ENCODE measurements around the gene ZNF324.
"Not testable (repeated sequence)": the region's sequence is repeated elsewhere in the genome, so short reads cannot be mapped to it uniquely, and the experiment has no call there.

The ZNF324 gene

GRCh38 chr19:58507602-58508223, 40.8 kb downstream of the ZNF324 start:
- not testable (repeated sequence) for DNase-seq

- no peak for DNase-seq
Observed at GRCh38 chr19:58509731-58510083, 42.8 kb downstream of the ZNF324 start.

DNA sequence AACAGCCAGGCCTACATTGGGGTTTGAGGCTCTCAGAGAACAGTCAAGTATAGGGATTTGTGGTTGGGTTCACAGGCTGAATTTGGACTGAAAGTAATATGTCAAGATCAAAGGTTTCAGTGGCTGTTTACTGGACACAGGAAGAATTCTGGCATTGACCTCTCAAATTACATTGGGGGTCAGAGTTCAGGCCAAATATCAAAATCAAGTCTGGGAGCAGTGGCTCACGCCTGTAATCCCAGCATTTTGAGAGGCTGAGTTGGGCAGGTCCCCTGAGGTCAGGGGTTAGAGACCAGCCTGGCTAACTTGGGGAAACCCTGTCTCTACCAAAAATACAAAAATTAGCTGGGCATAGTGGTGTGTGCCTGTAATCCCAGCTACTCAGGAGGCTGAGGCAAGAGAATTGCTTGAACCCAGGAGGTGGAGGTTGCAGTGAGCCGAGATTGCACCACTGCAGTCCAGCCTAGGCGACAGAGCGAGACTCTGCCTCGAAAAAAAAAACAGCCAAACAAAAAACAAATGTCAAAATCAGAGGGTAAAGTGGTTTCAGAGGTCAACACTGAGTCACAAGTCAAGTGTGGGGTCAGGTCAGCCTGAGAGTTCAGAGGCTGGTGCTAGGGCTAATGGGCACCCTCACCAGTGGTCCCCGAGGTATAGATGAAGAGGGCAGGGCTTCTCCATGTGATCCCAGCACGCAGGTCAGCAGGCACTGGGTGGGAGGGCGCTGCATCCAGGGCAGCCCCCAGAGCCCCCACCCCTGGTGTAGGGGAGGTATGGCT, 43.4 kb downstream of the ZNF324 start:
- no peak for DNase-seq

DNA sequence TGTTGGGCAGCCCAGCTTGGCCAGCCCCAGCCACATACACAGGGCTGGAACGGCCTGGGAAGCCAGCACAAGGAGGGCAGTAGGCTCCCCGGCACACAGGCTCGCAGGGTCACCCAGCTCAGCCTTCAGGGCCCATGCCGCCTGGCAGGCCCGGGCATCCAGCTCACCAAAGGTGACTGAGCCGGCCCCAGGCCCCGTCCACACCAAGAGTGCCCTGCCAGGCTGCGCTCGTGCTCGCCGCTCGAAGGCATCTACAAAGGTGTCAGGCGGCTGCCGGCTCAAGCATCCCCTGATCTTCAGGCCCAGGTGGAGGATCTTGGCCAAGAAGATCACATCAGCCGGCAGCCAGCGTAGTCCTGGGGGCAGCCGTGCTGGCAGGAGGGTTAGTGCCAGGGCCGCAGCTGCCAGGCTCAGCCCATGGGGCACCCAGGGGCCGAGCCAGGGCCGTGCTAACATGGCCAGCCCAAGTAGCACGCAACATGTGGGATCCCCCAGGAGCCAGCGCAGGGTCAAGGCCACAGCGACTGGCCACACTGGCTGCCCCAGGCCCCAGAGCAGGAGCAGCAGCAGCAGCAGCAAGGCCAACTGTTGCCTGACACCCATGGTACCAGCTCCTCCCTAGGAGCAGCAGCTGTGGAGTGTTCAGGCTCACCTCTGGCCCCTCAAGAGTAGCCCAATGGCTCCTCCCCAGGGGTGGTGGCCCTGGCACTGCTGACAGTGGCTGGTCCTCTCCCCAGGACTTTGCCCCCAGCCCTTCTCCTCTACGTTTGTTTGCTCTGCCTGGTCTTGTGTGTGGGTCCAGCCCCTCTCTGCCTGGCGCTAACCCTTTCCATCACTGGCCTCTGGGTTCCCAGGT, 44.7 kb downstream of the ZNF324 start, which contains the start of gene SLC27A5:
Gene SLC27A5 (minus strand): TSS at position 640 of the 856 bp plus-strand sequence. CDS start 37 bp downstream, at position 603.
- no peak for DNase-seq

GRCh38 chr19:58513213-58513693, 46.4 kb downstream of the ZNF324 start:
- DNase-seq = no peak

GRCh38 chr19:58513694-58514563, 47.0 kb downstream of the ZNF324 start:
- DNase-seq = peak; percentile 95

GRCh38 chr19:58514564-58515022, 47.7 kb downstream of the ZNF324 start:
- no peak for DNase-seq

- no peak for DNase-seq
Observed at GRCh38 chr19:58515259-58515658, 48.4 kb downstream of the ZNF324 start.

- no peak for DNase-seq
Observed at GRCh38 chr19:58516246-58516836, 49.5 kb downstream of the ZNF324 start.

DNA sequence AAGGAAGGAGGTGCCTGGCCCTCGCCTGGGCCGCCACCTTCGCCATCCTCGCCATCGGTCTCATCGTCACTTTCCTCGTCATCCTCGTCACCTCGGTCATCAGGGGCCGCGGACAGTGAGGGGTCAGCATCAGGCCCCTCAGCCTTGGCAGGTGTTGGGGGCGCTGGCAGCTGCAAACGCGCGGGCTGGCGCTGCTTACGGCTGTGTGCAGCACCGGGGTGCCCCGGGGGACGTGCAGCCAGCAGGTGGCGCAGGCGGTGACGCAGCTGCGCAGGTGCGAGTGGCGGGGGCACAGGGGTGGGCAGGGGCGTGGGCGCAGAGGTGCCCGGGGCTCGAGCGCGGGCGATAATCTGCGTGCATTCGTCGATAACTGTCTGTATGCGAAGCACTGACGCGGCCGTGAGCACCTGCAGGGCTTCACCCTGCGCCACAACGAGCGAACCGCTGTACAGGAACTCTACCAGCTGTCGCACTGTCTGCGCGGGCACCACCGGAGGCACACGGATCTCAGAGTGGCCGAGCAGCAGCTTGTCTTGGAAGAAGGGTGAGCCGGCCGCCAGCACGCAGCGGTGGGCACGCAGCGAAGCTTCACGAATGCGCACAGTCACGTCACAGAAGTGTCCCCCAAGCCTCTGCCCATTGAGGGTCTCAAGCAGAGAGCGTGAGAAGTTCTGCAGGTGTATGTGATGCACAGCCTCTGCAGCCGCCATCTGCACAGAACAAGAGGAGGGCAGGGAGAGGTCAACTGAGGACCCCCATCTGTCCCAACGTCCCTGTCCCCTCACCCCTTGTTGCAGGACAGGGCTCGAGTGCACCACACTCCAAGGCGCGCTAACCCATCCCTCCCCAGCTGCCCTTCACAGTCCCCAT, 50.3 kb downstream of the ZNF324 start:
- DNase-seq = no peak

DNA sequence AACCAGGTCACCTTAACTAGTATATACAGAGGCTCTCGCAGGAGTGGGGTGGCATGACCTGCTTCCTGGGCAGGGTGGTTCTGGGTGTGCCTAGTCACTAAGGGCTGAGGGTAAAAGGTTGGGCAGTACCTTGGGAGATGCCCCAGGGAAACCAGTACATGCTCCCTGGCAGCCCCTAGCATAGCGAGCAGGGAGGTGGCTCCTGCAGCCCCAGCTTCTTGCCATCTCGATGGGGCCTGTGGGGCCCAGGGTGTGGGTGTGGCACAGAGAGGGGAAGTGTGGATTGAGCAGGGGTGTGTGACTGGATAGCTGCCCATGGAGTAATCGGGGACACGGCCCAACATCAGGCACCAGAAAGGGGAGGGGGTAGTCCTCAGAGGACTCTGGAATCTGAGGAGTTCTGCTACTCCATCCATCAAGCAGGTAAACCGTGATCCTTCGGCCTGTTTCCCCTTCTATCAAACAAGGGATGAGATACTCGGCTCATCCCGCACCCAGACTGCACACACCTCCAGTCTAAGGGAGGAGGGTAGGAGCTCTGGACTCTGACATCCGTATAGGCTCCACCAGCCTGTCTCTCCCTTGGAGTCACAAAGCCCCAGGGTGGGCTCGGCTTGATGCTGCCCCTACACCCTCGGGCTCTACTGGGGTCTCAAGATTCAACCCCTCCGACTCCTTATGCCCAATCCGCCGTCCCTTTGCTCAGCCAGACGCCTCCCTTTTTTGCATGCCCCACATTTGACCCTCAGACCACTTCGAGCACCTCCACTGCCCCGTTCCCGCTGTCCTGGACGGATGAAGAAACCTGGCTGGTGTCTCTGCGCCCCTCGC, 51.6 kb downstream of the ZNF324 start:
- DNase-seq = peak; percentile 61

DNA sequence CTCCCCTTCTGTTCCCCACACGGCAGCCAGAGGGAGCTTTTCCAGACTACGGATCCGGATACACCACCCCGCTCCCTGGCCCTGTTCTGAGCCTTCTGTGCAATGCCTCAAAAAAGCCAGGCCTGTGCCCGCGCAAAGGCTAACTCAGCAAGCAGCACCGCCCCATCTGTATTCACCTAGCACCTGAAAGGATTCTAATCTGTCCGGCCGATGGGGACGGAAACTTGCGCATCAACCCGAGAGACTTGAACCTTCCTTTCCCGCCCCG, 52.1 kb downstream of the ZNF324 start:
- peak; percentile 61 for DNase-seq

DNA sequence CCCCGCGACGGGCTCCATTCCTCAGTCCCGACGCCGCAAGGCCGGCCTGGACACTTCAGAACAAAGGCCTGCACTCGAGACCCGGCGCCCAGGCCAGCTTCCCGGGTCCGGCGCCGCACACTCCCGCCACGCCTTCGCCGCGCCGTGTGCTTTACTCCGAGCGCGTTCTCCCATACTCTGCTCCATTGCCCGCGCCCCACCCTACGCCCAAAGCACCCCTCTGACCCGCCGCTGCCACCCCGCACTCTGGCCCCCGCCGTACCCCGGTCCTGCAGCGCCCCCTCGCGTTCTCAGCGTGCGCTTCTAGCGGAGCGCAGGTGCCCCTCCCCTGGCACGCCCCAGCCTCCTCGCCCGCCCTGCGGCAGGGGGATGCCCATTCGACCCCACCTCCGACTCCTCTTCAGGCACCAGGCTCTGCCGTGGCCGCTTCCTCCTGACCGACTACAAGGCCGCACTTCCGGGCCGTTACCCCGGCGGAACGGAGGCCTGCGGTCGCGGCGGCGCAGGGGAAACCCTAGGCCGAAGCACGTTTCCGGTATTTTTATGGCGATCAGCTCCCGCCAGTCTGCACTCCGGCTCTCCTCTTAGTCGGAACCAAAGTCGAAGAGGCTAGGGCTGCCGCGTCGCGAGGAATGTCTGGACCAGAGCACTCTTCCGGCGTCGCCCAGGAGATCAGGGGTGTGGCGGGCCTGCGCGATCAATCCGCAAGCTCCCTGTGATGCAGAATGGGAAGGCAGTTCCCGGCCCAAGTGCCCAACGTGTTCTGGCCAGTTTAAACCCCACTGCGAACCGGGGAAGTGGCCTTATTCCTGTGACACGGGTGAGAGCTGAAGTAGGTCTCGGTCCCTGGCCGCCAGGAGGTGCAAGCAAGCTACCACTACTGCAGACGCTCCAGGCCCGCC, 52.7 kb downstream of the ZNF324 start, which contains the start of gene ZBTB45:
Gene ZBTB45 (minus strand): TSS at position 456 of the 902 bp plus-strand sequence. CDS start 2,137 bp downstream, outside the sequence.
- DNase-seq = peak; percentile 95

GRCh38 chr19:58520257-58520599, 53.3 kb downstream of the ZNF324 start:
- DNase-seq = no peak

DNA sequence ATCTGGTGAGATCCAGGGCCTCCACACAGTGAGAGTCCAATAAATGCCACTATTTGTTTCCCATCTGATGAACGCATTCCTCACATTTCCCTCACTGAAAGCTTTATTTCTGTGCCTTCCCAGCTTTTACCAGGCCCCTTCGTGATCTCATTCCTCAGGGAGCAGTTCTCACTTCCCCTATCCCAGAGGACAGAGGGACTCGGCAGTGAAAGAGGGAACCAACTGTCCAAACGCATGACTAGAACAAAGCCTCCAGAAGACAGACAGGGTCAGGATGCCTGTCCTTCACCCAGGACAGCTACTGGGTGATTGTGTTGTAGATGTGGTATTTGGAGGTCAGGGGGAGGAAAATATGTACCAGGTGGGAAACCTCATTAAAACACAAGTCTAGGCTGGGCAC, 54.8 kb downstream of the ZNF324 start:
- peak; percentile 37 for DNase-seq

DNA sequence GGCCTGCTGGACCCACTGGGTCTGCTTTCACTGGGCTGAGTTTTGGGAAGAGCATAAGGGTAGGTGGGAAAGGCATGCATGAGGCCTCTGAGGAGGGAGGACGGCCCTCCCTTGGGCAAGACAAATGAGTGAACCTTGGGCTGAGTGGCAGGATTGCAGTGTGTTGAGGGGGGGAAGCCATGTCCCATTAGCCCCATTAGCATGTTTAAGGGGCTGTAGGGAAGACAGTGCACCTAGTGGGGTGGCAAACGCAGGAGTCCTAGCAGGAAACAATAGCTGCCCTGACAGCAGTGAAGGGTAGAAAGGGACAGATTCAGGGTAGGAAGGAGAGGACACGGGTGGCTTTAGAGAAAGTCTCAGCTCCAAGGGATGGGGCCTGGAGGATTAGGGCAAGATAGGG, 55.8 kb downstream of the ZNF324 start:
- DNase-seq = no peak

All from inflammatory macrophage treated with lipopolysaccharide for 4 hours (primary cell).